ENCODE measurements around the gene RAB11FIP4. TPM values are rescaled to one million over a fixed set of nuclear protein-coding genes. Genes with fewer than 3 reads are reported as not detected.
A peak's percentile ranks its signal among the peaks of the same experiment; 100 is the strongest.

The RAB11FIP4 gene
- total RNA-seq, 1 donor from 2014 or later = 21.2 TPM

DNA sequence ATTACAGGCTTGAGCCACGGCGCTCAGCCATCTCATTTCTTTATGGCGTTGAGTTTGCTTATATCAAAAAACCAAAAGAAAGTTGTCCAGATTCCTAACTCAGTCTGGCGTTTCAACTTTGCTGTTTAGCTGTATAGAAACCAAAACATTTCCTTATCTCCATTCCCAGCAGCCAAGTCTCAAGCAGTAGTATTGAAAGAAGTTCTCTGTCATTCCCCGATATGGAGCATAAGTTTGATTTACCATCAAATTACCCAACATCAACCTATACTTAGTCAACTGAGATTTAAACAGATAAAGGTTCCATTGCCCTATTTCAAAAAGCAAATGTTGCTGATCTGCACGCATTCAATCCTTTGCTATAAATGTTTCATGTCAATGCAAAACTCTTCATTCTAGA, 27.5 kb upstream of the RAB11FIP4 start:
- TF ChIP-seq, protein P1, sequence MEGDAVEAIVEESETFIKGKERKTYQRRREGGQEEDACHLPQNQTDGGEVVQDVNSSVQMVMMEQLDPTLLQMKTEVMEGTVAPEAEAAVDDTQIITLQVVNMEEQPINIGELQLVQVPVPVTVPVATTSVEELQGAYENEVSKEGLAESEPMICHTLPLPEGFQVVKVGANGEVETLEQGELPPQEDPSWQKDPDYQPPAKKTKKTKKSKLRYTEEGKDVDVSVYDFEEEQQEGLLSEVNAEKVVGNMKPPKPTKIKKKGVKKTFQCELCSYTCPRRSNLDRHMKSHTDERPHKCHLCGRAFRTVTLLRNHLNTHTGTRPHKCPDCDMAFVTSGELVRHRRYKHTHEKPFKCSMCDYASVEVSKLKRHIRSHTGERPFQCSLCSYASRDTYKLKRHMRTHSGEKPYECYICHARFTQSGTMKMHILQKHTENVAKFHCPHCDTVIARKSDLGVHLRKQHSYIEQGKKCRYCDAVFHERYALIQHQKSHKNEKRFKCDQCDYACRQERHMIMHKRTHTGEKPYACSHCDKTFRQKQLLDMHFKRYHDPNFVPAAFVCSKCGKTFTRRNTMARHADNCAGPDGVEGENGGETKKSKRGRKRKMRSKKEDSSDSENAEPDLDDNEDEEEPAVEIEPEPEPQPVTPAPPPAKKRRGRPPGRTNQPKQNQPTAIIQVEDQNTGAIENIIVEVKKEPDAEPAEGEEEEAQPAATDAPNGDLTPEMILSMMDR (IDR thresholded peaks at IDR 0.05; ENCODE audit: unreplicated experiment) = no peak
- Mint-ChIP-seq H3K4me1 (no peaks in the 10 kb centered on the region), H3K36me3 (peaks cover 24% of the 10 kb centered on the region), H3K9me3 (no peaks in the 10 kb centered on the region), H3K27ac (no peak overlapping the region), H3K27me3 (ENCODE audit: low read depth) (no peaks in the 10 kb centered on the region), H3K4me3 (no peak overlapping the region)
- no peak for DNase-seq (ENCODE audit: low spot score in 2 of 2, unreplicated experiment in 2 of 2)

DNA sequence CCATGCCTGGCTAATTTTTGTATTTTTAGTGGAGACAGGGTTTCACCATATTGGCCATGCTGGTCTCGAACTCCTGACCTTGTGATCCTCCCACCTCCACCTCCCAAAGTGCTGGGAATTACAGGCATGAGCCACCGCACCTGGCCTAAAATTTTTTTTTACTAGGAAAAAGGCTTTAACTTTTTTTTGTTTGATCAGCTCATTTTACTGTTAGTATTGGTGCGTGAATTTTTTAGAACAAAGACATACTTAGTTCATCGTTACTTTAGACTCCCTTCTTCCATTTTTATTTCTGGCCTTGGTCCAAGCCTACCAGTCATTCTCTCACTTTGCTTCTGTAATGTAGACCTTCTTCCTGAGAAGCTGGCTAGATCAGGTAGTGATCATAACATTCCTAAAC, 25.4 kb upstream of the RAB11FIP4 start:
- Mint-ChIP-seq H3K27ac (no peak overlapping the region), H3K4me3 (no peak overlapping the region), H3K36me3 (peaks cover 20% of the 10 kb centered on the region), H3K4me1 (peaks cover 4% of the 10 kb centered on the region), H3K9me3 (no peaks in the 10 kb centered on the region), H3K27me3 (ENCODE audit: low read depth) (no peaks in the 10 kb centered on the region)
- TF ChIP-seq, protein P1 (IDR thresholded peaks at IDR 0.05; ENCODE audit: unreplicated experiment) = no peak
- DNase-seq (ENCODE audit: low spot score in 2 of 2, unreplicated experiment in 2 of 2) = no peak

DNA sequence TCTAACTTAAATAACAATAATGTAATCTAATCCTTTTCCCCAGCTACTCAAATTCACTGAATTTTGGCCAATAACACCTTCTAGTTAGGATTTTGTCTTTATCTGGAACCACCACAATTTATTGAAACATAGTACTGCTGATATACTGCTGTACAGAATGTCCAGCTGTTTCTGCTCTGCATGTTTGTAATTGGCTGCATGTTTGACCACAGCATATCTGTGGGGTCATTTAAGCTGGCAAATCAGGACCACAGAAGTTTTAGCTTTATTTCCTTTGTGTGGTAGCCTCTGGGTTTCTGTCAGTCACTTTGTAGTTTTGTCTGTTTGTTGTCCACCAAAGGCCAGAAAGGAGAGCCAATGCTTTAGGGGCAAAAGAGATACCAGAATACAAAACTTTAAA, 22.2 kb upstream of the RAB11FIP4 start:
- no peak for DNase-seq (ENCODE audit: low spot score in 2 of 2, unreplicated experiment in 2 of 2)
- TF ChIP-seq, protein P1 (IDR thresholded peaks at IDR 0.05; ENCODE audit: unreplicated experiment) = no peak
- peaks cover 8% of the 10 kb centered on the region for H3K36me3 Mint-ChIP-seq
- no peaks in the 10 kb centered on the region for H3K27me3 Mint-ChIP-seq (ENCODE audit: low read depth)
- H3K4me1 Mint-ChIP-seq = peaks cover 18% of the 10 kb centered on the region
- no peaks in the 10 kb centered on the region for H3K9me3 Mint-ChIP-seq
- H3K4me3 Mint-ChIP-seq = no peak overlapping the region
- H3K27ac Mint-ChIP-seq = peak overlapping the region; percentile 66

- no peaks in the 10 kb centered on the region for H3K27me3 Mint-ChIP-seq (ENCODE audit: low read depth)
- no peaks in the 10 kb centered on the region for H3K9me3 Mint-ChIP-seq
- peak overlapping the region; percentile 30 for H3K27ac Mint-ChIP-seq
- H3K4me1 Mint-ChIP-seq = peaks cover 18% of the 10 kb centered on the region
- peaks cover 10% of the 10 kb centered on the region for H3K36me3 Mint-ChIP-seq
- TF ChIP-seq, protein P1 (IDR thresholded peaks at IDR 0.05; ENCODE audit: unreplicated experiment) = no peak
- no peak for DNase-seq (ENCODE audit: low spot score in 2 of 2, unreplicated experiment in 2 of 2)
- H3K4me3 Mint-ChIP-seq = no peak overlapping the region
These were observed 19.9 kb upstream of the RAB11FIP4 start for GRCh38 chr17:31371511-31372097.

DNA sequence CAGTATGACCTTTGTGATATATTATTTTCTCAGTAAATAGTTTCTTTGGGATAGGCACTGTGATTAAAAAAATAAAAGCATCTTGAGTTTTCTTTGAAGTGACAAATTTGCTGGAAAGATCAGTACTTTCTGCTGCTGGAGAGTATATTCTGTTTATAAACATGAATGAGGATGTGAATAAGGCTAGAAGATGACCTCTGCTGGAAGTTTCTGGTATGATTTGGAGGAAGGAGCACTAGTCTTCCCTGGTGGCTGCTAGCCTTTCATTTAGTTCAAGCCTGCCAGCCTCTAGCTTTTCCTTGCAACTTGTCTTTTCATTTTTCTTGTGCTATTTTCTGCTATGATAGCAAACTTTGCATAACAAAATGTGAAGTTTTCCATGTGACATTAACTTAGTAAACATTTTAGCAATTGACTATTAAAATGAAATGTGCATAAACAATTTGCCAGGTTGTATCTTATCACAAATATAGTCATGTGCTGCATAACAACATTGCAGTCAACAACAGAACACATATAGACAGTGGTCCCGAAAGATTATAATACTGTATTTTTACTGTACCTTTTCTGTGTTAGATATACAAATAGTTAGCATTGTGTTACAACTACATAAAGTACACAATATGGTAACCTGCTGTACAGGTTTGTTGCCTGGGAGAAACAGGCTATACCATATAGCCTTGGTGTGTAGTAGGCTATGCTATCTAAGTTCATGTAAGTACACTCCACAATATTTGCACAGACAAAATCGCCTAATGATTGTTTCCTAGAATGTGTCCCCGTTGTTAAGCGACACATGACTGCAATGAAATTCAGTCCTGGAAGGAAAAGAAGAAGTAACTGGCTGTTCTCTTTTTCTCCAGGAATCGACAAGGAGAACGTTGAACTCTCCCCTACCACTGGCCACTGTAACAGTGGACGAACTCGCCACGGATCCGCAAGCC, 18.1 kb upstream of the RAB11FIP4 start:
- TF ChIP-seq, protein P1 (IDR thresholded peaks at IDR 0.05; ENCODE audit: unreplicated experiment) = no peak
- Mint-ChIP-seq H3K27me3 (ENCODE audit: low read depth) (no peaks in the 10 kb centered on the region), H3K27ac (no peak overlapping the region), H3K36me3 (peaks cover 15% of the 10 kb centered on the region), H3K4me1 (peaks cover 18% of the 10 kb centered on the region), H3K9me3 (no peaks in the 10 kb centered on the region), H3K4me3 (no peak overlapping the region)
- no peak for DNase-seq (ENCODE audit: low spot score in 2 of 2, unreplicated experiment in 2 of 2)
